HL-60 (cell line): ENCODE data around the gene ZNF277.

ENCODE experiments used
- CTCF ChIP-seq: IDR thresholded peaks from one replicate; pipeline ENCODE4 v1.5.1; 2011; ENCODE audit warnings: low read length, control low read depth, inconsistent platforms; ENCODE audit not compliant: insufficient read depth
- POLR2AphosphoS5 ChIP-seq: IDR thresholded peaks from 2 replicates; pipeline ENCODE4 v1.6.1; 2012; ENCODE audit warnings: low read depth
- REST ChIP-seq: IDR thresholded peaks from 2 replicates; pipeline ENCODE4 v1.6.1; 2012; ENCODE audit warnings: low read depth; ENCODE audit not compliant: insufficient replicate concordance
- SPI1 ChIP-seq: IDR thresholded peaks from 2 replicates; pipeline ENCODE4 v1.6.1; 2012; ENCODE audit warnings: low read depth, mild to moderate bottlenecking, borderline replicate concordance

- TF ChIP-seq CTCF, result no peak
- TF ChIP-seq SPI1, result no peak
- TF ChIP-seq POLR2AphosphoS5, result no peak
- no peak for TF ChIP-seq REST
Observed at GRCh38 chr7:112199672-112200071, 6.8 kb upstream of the ZNF277 start.
